GM19193 (cell line): ENCODE results near the gene PHIP.

Experiments used
- POLR2A ChIP-seq: IDR thresholded peaks from 4 replicates; pipeline ENCODE4 v1.6.1; 2011; ENCODE audit not compliant: insufficient read depth, insufficient read length; ENCODE audit errors: extremely low read depth

PHIP gene

GRCh38 chr6:78995946-78996345 is 82.1 kb downstream of the PHIP start:
- no peak for TF ChIP-seq POLR2A

DNA sequence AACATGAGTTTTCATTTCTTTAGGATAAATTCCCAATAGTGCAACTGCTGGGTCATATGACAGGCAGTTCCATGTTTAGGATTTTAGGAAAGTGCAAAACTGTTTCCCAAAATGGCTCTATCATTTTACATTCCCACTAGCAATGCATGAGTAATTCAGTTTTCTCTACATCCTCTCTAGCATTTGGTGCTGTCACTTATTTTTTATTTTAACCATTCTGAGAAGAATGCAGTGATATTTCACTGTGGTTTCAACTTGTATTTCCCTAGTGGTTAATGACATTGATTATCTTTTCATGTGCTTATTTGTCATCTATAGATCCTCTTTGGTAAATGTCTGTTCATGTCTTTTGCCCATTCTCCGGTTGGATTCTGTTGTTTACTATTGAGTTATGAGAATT is 82.7 kb downstream of the PHIP start:
- TF ChIP-seq POLR2A = no peak

GRCh38 chr6:78993955-78994354 is 84.1 kb downstream of the PHIP start:
- no peak for TF ChIP-seq POLR2A

DNA sequence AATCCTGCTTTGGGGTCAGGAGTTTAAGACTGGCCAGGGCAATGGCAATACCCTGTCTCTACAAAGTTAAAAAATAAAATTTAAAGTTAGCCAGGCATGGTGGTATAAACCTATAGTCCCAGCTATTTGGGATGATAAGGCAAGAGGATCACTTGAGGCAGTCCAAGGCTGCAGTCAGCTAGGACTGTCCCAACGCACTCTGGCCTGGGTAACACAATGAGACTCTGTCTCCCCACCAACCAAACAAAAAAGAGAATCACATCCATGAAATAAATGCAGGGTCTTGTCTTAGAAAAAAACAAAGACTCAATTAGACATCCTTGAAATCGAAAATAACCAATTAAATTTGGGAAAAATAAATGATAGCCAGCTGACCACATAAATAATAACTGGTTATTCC is 88.9 kb downstream of the PHIP start:
- TF ChIP-seq POLR2A = no peak

GRCh38 chr6:78986161-78986560 is 91.9 kb downstream of the PHIP start:
- no peak for TF ChIP-seq POLR2A

DNA sequence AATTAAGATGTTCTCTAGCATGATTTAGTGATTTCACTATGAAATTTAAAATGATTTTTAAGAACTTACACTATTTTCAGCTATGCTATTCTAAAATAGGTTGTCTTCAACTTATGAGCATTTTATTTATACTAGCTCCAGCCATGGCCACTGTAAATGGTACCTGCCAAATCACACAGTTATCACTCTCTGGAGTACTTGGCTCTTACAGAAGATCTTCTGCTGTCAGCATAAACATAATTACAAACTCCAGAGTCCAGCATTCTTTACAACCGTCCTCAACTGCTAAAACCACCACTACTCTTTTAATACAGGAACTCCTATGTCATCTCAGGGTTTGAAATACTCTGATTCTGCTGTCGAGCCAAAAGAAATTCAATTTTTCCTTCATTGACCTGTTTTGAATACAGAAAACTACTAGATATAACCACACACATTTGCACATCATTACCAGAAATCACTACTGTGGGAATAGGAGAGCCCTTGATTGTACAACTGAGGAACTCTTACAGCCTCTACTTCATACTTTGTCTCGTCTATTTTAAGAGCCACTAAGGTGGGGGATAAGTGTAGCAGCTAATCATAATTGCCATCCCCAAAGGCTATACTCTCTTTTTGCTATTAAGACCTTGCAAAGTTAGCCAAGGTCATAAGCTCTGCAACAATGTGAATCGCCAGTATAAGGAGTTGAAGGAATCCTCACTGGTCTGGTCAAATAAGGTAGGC is 93.7 kb downstream of the PHIP start:
- no peak for TF ChIP-seq POLR2A

GRCh38 chr6:78967191-78967590 is 110.9 kb downstream of the PHIP start:
- no peak for TF ChIP-seq POLR2A

GRCh38 chr6:78966542-78966941 is 111.5 kb downstream of the PHIP start:
- TF ChIP-seq POLR2A = no peak

DNA sequence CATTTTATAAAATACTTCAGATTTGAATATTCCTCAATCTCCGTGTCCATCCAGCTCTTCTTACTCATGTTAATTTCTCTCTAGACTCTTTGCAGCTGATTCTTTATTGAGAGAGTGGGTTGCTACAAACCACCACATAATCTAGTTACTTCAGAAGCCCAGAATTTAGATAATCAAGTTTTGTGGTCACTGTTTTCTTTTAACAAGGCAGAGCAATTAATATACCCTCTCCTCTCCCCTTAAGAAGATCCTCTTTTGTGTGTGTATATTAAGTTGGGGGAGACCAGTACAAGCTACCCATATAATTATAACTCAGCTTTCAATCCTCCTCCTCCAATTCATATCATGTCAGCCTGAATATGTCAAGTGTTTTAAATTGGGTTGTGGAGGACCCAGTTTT is 115.6 kb downstream of the PHIP start:
- no peak for TF ChIP-seq POLR2A

DNA sequence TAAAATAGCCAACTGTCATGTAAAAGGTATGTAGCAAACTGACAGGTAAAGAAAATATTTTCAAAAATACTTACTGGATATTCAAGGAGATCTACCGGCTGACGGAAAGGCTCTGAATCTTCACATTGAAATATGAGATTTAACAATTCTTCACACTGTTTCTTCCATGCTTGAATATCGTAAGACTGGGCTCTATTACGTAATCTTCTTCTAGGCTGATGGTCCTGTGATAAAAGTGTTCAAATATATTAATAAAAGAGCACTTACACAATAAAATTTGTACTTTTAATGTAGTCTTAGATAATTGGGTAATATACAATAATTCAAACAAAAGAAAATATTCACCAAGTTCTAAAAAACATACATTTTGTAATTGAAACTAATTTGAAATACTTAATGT is 123.3 kb downstream of the PHIP start:
- TF ChIP-seq POLR2A = no peak

- TF ChIP-seq POLR2A = no peak
These were observed 124.3 kb downstream of the PHIP start for GRCh38 chr6:78953798-78954197.

- TF ChIP-seq POLR2A = no peak
These were observed 125.7 kb downstream of the PHIP start for GRCh38 chr6:78952362-78952761.

- no peak for TF ChIP-seq POLR2A
These were observed 129.3 kb downstream of the PHIP start for GRCh38 chr6:78948785-78949184.

GRCh38 chr6:78947962-78948361 is 130.1 kb downstream of the PHIP start:
- TF ChIP-seq POLR2A = no peak

DNA sequence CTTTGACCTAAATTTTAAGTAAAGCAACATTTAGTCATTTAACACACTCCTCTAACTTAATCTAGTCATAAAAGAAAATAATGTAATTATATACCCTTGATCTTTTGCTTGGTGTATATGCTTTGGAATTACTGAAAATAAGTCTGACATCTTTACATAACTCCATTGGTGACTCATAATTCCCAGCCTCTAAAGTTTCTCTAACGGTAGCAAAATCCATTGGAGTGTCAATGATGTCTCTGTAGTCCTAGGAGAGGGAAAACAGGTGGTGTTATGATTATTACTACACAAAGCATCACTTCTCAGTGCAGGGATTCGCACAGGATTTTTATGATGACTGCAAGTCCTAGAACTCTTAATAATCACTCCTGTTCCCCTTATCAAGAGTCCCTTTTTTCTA is 130.5 kb downstream of the PHIP start:
- no peak for TF ChIP-seq POLR2A

DNA sequence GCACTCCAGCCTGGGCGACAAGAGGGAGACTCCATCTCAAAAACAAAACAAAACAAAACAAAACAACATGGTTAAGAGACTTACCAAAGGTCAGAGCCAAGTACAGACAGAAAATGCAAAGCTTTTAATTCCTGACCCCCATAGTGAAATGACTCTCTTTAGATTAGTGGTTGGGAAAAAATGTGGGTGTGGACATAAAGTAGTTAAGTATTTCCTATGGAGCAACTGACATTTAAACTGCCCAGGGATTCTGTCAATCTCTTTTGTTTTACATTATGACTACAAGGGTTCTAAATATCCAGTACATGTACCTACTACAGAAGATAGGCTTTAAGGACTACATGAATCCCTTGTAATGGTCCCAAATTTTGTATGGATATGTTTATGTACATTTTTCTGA is 135.6 kb downstream of the PHIP start:
- TF ChIP-seq POLR2A = no peak

DNA sequence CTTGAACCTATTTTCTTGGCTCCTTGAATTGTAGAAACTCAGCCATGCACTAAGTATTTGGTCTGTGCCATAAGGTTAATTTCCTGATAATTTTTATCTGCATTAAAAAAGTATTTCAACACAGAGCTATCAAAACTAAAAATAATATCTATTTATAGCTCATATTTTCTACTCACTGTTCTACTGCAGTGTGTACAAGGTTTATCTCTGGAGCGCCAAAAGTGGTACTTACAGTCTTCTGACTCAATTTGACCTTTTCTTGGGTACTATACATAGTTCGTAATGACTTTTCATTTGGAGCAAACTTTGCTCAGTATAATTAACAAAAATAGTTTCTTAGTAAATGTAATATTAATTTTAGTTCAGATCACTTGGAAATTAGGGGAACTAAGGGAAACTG is 141.5 kb downstream of the PHIP start:
- TF ChIP-seq POLR2A = no peak
